HG03575 (cell line): ENCODE data around the gene CATSPER3.

Source experiments
- ATAC-seq: cut with Tn5 transposase; IDR thresholded peaks from one replicate; pipeline ENCODE4 v1.9.1; 2021; ENCODE audit not compliant: unreplicated experiment, insufficient number of reproducible peaks, low FRiP score; ENCODE audit errors: extremely low read depth

Gene CATSPER3

DNA sequence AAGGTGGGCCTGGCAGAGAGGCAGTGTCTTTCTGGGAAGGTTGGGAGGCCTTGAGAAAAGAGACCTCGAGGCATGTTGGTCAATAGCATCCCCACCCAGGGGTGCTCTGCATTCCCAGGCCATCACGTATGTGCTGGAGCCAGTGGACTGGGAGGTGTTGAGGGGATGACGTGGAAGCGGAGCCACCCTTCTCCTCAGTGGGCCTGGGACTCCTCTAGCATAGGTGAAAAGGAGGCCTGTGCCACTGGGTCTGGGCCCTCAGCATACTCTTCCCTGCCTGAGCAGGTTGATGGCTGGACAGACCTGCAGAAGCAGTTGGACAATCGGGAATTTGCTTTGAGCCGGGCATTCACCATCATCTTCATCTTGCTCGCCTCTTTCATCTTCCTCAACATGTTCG is 40.8 kb downstream of the CATSPER3 start:
- ATAC-seq = no peak

DNA sequence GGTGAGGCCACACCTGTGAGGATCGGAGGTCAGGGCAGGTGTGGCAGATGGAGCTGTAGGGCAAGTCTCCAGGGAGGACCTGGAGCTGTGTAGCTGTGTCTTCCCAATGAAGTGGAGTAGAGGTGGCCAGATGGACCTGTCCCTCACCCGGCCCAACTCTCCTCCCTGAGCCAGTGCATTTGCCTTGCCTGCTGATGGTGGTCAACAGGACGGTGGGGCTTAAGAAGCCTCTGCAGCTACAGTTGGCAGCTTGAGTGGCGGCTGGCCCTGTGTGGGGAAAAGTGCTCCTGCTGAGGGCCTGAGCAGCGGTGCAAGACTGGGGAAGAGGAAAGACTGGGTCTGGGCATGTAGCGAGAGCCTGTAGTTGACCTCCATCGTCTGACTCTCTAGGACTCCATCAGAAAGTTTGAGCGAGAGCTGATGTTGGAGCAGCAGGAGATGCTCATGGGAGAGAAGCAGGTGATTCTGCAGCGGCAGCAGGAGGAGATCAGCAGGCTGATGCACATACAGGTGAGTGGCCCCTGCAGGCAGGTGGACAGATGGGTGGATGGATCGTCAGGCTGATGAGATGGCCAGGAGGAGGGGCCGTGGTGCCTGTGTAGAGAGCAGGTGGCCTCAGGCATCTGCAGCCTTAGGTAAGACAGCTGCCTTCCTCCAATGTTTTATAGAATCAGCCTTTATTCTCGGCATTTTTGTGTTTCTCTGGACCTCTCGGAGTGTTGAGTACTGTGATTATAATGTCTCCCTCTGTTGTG is 41.5 kb downstream of the CATSPER3 start:
- no peak for ATAC-seq

GRCh38 chr5:135009736-135010501 is 42.2 kb downstream of the CATSPER3 start:
- ATAC-seq = no peak

DNA sequence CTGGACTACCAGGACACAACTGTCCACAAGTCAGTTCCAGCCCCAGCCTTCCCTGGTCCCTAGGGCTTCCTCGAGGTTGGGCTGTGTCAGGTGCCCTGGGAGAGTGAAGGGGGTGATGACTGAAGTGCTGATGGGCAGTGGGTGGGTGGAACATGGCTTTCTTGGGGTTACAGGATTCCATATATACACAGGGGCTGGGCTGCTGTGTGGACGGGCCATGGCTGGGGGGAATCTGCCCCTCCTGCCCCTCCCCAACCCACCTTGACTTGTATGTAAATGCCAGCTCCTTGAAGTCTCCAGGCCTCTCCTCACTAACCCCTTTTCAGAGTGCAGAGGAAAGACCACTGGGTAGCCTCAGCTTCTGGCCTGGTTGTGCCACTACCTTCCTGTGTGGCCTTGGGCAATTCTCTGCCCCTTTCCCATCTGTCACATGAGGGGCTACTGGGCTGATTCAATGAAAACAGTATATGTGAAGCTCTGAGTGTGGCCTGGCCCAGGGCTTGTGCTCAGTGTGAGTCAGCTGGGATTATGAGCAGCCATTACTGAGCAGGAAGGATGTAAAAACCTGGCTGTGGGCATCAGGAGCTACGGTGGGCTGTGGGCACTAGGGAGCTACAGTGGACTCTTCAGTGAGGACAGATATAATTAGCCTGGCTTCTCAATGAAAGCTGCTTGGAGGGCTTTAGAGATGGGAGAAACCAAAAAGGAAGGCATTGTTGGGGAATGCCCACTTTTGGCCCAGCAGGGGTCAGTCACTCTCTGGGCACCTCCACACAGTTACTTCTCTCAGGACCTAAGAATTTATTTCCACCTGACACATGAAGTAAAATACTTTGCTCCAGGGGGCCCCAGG is 43.0 kb downstream of the CATSPER3 start:
- no peak for ATAC-seq

- no peak for ATAC-seq
Observed at GRCh38 chr5:135011355-135012032, 43.8 kb downstream of the CATSPER3 start.

GRCh38 chr5:135012033-135012588 is 44.4 kb downstream of the CATSPER3 start:
- no peak for ATAC-seq

- ATAC-seq = no peak
Observed at GRCh38 chr5:135012951-135013391, 45.3 kb downstream of the CATSPER3 start.

DNA sequence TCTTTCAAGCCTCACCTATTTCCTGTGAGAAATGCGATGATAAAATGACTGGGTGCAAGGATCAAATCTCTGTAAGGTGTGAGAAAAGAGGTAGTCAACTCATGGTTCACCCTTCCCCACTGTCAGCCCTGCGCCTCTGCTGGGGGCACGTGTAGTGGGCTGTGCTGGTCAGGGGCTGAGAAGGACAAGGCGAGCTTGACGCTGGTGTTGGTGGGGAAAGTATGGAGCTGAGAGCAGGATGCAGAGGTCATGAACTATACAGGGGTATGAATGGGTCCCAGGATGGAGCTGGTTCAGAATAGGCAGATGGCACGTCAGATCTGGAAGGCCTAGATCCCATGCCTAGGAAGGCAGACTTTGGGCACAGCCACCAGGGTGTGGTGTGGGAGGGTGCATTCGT is 45.7 kb downstream of the CATSPER3 start:
- ATAC-seq = no peak

GRCh38 chr5:135013947-135014570 is 46.4 kb downstream of the CATSPER3 start:
- no peak for ATAC-seq

- ATAC-seq = no peak
Observed at GRCh38 chr5:135015942-135016341, 48.2 kb downstream of the CATSPER3 start.

DNA sequence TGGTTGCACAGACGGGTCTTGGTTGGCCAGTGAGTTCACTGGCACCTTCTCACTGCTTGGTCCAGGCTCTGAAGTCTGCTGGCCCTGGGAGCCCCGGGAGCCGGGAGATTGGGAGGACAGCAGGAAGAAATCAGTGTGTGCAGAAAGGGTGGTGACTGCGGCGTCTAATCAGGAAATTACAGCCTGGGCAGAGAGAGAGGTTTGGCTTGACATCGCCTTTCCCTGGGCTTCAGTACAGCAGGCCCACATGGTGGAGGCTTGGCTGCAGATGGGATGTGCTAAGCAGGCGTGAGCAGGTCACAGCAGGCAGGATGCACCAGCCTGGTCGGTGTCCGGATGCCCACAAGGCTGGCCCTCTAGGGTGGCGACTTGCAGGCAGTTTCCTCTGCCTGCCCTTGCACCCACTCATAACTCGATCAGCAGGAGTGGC is 49.2 kb downstream of the CATSPER3 start:
- ATAC-seq = no peak

GRCh38 chr5:135018457-135018856 is 50.8 kb downstream of the CATSPER3 start:
- ATAC-seq = no peak

GRCh38 chr5:135019314-135019713 is 51.6 kb downstream of the CATSPER3 start:
- no peak for ATAC-seq

- no peak for ATAC-seq
Observed at GRCh38 chr5:135020111-135020895, 52.6 kb downstream of the CATSPER3 start.

DNA sequence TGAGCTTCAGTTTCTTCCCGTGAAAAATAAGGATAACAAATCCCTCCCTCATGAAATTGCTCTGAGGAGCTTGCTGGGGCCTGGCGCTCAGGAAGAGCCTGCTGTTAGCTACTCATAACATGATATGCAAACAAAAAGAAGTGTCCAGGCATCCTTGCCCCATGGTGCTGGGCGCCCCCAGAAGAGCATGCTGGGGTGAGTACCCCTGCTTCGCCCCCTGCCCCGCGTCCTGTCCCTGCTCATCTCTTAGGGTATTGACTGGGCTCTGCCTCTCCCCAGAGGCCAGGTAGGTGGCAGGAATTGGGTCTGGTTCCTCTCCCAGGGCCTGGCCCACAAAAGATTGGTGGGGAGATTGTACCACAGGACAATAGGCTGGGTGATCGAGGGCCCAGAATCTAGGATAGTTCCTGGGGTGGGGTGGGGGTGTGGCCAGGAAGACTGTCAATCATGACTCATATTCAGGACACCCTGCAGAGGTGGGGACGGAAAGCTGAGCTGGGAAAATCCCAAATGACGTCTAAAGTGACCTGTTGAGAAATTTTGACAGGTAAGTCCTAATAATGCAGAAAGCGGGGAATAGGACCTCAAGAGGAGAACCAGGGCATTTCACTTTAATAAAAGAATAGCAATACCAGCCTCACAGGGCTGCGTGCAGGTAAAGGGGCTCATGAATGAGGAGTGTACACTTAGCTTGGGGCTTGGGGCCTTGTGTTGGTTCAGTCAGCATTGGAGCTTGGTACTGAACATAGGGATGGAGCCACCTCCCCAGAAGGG is 57.4 kb downstream of the CATSPER3 start:
- ATAC-seq = no peak

GRCh38 chr5:135025730-135026644 is 58.3 kb downstream of the CATSPER3 start:
- no peak for ATAC-seq
